GM10248 (cell line): ENCODE measurements around the gene MSANTD1.

Experiments
- CTCF ChIA-PET: fragments of 300-600 bp; sonication (Branson Sonifier 250); formaldehyde crosslinking; extraction: SDS; loops from one replicate; lab custom pipeline; 2021; ENCODE audit warnings: antibody characterized with exemption; lab: Yijun Ruan, JAX
- POLR2A ChIA-PET: fragments of 350-650 bp; sonication (Branson Sonifier 250); formaldehyde crosslinking; extraction: SDS; loops from one replicate; lab custom pipeline; 2020; ENCODE audit warnings: antibody characterized with exemption; lab: Yijun Ruan, JAX
- DNase-seq: peaks from one replicate; pipeline ENCODE4 v3.0.0; 2012; ENCODE audit errors: extremely low spot score
- TF ChIP-seq, protein P1 (sequence below): IDR thresholded peaks from 2 replicates; pipeline ENCODE4 v1.5.1; 2012; ENCODE audit warnings: mild to moderate bottlenecking, low read depth; ENCODE audit errors: extremely low read depth, missing control alignments, control extremely low read depth

The MSANTD1 gene

GRCh38 chr4:3287271-3287971 lies 38.5 kb downstream of the MSANTD1 start:
- POLR2A ChIA-PET: no interaction called here
- CTCF ChIA-PET: no interaction called here
- TF ChIP-seq, protein P1, sequence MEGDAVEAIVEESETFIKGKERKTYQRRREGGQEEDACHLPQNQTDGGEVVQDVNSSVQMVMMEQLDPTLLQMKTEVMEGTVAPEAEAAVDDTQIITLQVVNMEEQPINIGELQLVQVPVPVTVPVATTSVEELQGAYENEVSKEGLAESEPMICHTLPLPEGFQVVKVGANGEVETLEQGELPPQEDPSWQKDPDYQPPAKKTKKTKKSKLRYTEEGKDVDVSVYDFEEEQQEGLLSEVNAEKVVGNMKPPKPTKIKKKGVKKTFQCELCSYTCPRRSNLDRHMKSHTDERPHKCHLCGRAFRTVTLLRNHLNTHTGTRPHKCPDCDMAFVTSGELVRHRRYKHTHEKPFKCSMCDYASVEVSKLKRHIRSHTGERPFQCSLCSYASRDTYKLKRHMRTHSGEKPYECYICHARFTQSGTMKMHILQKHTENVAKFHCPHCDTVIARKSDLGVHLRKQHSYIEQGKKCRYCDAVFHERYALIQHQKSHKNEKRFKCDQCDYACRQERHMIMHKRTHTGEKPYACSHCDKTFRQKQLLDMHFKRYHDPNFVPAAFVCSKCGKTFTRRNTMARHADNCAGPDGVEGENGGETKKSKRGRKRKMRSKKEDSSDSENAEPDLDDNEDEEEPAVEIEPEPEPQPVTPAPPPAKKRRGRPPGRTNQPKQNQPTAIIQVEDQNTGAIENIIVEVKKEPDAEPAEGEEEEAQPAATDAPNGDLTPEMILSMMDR: no peak
- no peak for DNase-seq

DNA sequence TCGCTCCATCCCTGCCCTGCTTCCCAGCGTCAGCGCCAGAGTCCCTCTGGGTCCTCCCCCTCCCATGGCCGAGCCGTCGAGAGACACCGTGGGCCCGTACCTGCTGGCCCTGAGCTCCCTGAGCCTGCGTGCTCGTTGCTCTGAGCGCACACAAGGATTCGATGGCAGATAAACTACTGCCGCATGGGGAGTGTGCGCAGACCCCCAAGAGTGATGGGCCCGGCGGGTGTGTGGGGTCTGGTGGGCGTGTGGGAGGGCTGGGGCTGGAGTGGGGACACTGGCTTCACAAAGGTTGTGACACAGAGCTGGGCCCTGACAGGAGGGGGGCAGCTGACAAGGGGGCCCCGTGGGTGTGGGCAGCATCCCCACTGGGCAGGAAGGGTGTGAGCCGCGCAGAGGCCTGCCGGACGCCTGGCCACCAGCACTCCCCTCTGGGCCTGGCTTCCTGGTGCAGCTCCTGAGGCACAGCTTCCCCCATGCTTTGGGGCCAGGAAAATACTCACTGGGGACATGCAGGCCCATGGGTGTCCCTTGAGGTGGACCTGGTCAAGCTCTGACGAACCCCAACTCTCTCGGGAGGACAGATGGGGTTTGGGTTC lies 39.1 kb downstream of the MSANTD1 start:
- ChIA-PET POLR2A (no interaction called here), CTCF (no interaction called here)
- TF ChIP-seq, protein P1: no peak
- DNase-seq: no peak

DNA sequence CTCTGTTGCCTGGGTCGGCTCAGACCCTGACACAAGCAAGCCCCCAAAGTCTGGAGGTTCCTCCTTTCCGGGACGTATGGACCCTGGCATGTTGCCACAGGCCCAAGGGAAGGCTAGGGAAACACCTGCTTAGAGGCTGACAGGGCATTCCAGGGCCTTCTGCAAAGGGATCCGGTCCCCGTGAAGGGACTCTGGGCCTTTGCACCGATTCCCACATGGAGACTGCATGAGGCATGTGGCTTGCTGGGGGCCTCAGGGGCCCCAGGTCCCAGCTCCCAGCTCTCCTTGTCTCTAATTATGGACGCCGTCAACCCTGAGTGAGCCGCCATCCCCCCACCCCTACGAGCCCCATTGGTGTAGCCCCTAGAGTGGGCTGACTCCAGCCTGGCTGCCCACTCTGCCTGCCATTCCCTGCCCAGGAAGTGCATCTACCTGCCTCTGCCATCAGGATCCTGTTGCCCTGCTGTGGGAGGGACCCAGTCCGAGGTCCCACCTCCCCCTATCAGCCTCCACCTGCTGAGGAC lies 39.7 kb downstream of the MSANTD1 start:
- DNase-seq: no peak
- POLR2A ChIA-PET: no interaction called here

DNA sequence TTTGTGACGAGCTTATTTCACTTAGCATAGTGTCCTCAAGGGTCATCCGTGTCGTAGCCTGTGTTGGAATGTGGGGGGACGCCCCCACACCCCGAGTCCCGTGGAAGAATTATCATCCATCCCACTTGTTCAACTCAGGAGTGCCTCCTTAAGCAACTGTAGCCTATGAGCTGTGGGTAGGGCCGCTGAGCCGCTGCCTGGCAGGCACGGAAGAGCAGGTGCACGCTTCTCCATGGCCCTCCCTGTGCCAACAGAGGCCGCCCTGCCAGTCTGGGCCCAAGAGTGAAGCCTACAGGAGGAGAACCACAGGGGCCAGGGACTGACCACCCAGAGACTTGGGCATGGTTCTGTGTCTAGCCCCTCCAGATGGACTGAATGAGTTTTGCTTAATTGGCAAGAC lies 41.5 kb downstream of the MSANTD1 start:
- ChIA-PET CTCF (no interaction called here), POLR2A (no interaction called here)
- TF ChIP-seq, protein P1: no peak
- DNase-seq: no peak

More for the DNA sequence above, 39.7 kb downstream of the MSANTD1 start:
- CTCF ChIA-PET: no interaction called here
- TF ChIP-seq, protein P1: no peak

DNA sequence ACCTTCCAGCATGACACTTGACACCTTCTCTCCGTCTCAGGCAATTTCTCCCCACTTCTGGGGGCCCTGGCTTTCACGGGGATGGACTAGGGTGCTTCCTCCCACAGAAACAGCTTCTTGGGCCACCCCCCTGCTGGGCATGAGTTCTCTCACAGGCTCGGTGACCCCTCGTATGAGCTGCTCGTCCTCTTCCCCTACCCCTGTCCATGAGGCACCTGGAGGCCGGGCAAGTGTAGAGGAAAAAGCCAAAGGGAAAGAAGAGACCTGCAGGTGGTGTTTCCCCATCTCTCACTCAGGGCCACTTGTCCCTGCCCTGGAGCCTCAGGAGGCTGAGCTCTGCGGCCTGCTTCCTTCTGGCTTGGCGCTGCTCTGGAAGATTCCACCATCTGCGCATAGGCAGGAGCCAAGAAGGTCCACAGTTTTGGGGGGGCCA lies 41.9 kb downstream of the MSANTD1 start:
- ChIA-PET CTCF (no interaction called here), POLR2A (no interaction called here)
- TF ChIP-seq, protein P1: no peak

DNA sequence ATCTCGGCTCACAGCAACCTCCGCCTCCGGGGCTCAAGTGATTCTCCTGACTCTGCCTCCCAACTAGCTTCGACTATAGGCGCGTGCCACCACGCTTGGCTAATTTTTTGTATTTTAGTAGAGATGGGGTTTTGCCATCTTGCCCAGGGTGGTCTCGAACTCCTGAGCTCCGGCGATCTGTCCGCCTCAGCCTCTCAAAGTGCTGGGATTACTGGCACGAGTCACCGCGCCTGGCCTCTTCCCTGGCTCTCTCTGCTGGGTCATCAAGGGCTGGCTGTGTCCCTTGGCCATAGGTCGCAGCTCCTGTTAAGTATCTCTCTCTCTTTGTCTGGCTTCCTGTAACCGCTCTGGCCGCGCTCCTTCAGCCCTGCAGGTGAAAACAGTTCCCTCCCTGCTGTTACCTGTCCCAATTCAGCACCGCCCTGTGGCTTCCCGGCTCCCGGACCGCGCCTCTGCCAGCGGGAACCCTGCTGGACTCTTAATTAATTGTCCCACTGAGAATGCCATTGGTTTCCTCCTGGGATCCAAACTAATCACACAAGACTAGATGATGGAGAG lies 42.5 kb downstream of the MSANTD1 start:
- TF ChIP-seq, protein P1: no peak
- DNase-seq: no peak
- ChIA-PET POLR2A (no interaction called here), CTCF (no interaction called here)

More for the DNA sequence above, 41.9 kb downstream of the MSANTD1 start:
- no peak for DNase-seq
